SK-N-SH treated with all-trans-retinoic acid at 6 μM for 48 hours (cell line): ENCODE measurements around the gene REPIN1.
A peak's percentile ranks its signal among the peaks of the same experiment; 100 is the strongest.
"Not testable (repeated sequence)": the region's sequence is repeated elsewhere in the genome, so short reads cannot be mapped to it uniquely, and the experiment has no call there.

Experiments used
- ATAC-seq: fragments of 200-7000 bp; cut with Tn5 transposase; 3 replicates; pipeline ENCODE4 v1.9.1; 2020; ENCODE audit warnings: mild to moderate bottlenecking, moderate library complexity
- ARNTL ChIP-seq: fragments of 450-650 bp; formaldehyde crosslinking; IDR thresholded peaks from 2 replicates; pipeline ENCODE4 v1.5.0; 2020; ENCODE audit warnings: low read depth, mild to moderate bottlenecking, moderate library complexity, borderline replicate concordance
- CREB5 ChIP-seq: fragments of 250-450 bp; sonication (Bioruptor Pico); IDR thresholded peaks from 2 replicates; pipeline ENCODE4 v1.5.1; 2020; ENCODE audit warnings: low read depth, mild to moderate bottlenecking, moderate library complexity
- CSDC2 ChIP-seq: fragments of 250-450 bp; sonication (Bioruptor Pico); IDR thresholded peaks from 2 replicates; pipeline ENCODE4 v1.5.0; 2020; ENCODE audit warnings: mild to moderate bottlenecking, moderate library complexity
- ESRRG ChIP-seq: fragments of 250-450 bp; sonication (Bioruptor Pico); IDR thresholded peaks from 2 replicates; pipeline ENCODE4 v1.6.1; 2021; ENCODE audit warnings: mild to moderate bottlenecking
- GLIS3 ChIP-seq: fragments of 250-450 bp; sonication (Bioruptor Pico); IDR thresholded peaks from 2 replicates; pipeline ENCODE4 v1.5.0; 2020; ENCODE audit warnings: mild to moderate bottlenecking, moderate library complexity
- ISL1 ChIP-seq: fragments of 250-450 bp; sonication (Bioruptor Pico); IDR thresholded peaks from 2 replicates; pipeline ENCODE4 v2.1.2; 2022; ENCODE audit warnings: mild to moderate bottlenecking, moderate library complexity
- OSR1 ChIP-seq: fragments of 250-450 bp; sonication (Bioruptor Pico); IDR thresholded peaks from 2 replicates; pipeline ENCODE4 v1.8.0; 2022; ENCODE audit warnings: moderate library complexity, mild to moderate bottlenecking, inconsistent platforms
- POU6F1 ChIP-seq: fragments of 250-450 bp; sonication (Bioruptor Pico); IDR thresholded peaks from 2 replicates; pipeline ENCODE4 v1.8.0; 2021; ENCODE audit warnings: low read depth, mild to moderate bottlenecking, moderate library complexity, borderline replicate concordance
- PPARA ChIP-seq: fragments of 250-450 bp; sonication (Bioruptor Pico); IDR thresholded peaks from 2 replicates; pipeline ENCODE4 v1.5.0; 2020; ENCODE audit warnings: mild to moderate bottlenecking, borderline replicate concordance
- RARB ChIP-seq: fragments of 250-450 bp; sonication (Bioruptor Pico); IDR thresholded peaks from 2 replicates; pipeline ENCODE4 v1.8.0; 2021; ENCODE audit warnings: mild to moderate bottlenecking, moderate library complexity
- SNAI2 ChIP-seq: fragments of 250-450 bp; sonication (Bioruptor Pico); IDR thresholded peaks from 2 replicates; pipeline ENCODE4 v1.5.0; 2020; ENCODE audit warnings: mild to moderate bottlenecking, moderate library complexity
- TCF4 ChIP-seq: fragments of 250-450 bp; sonication (Bioruptor Pico); IDR thresholded peaks from 2 replicates; pipeline ENCODE4 v1.8.0; 2021; ENCODE audit warnings: mild to moderate bottlenecking, moderate library complexity, borderline replicate concordance
- TOX ChIP-seq: fragments of 250-450 bp; sonication (Bioruptor Pico); IDR thresholded peaks from 2 replicates; pipeline ENCODE4 v1.8.0; 2021; ENCODE audit warnings: mild to moderate bottlenecking, moderate library complexity, borderline replicate concordance
- TSHZ2 ChIP-seq: fragments of 250-450 bp; sonication (Bioruptor Pico); IDR thresholded peaks from 2 replicates; pipeline ENCODE4 v1.5.0; 2020; ENCODE audit warnings: mild to moderate bottlenecking, moderate library complexity
- ZFP3 ChIP-seq: fragments of 250-450 bp; sonication (Bioruptor Pico); IDR thresholded peaks from 2 replicates; pipeline ENCODE4 v1.5.0; 2020; ENCODE audit warnings: mild to moderate bottlenecking, moderate library complexity
- ZFP30 ChIP-seq: fragments of 450-650 bp; formaldehyde crosslinking; IDR thresholded peaks from 2 replicates; pipeline ENCODE4 v1.5.0; 2022; ENCODE audit warnings: mild to moderate bottlenecking, moderate library complexity
- ZNF565 ChIP-seq: fragments of 450-650 bp; formaldehyde crosslinking; conservative IDR thresholded peaks from 2 replicates; pipeline ENCODE4 v1.5.0; 2020; ENCODE audit warnings: low read depth, mild to moderate bottlenecking, moderate library complexity
- ZNF70 ChIP-seq: fragments of 450-650 bp; formaldehyde crosslinking; IDR thresholded peaks from 2 replicates; pipeline ENCODE4 v1.5.0; 2020; ENCODE audit warnings: mild to moderate bottlenecking, moderate library complexity
- ZNF8 ChIP-seq: fragments of 450-650 bp; formaldehyde crosslinking; IDR thresholded peaks from 2 replicates; pipeline ENCODE4 v1.5.0; 2020; ENCODE audit warnings: mild to moderate bottlenecking, moderate library complexity
- TF ChIP-seq, protein P1 (sequence below): fragments of 250-450 bp; sonication (Bioruptor Pico); IDR thresholded peaks from 2 replicates; pipeline ENCODE4 v1.5.1; 2021; ENCODE audit warnings: mild to moderate bottlenecking, moderate library complexity
- TF ChIP-seq, protein P2 (sequence below): fragments of 250-450 bp; sonication (Bioruptor Pico); IDR thresholded peaks from 2 replicates; pipeline ENCODE4 v1.8.0; 2020; ENCODE audit warnings: mild to moderate bottlenecking, moderate library complexity, borderline replicate concordance

REPIN1 gene

DNA sequence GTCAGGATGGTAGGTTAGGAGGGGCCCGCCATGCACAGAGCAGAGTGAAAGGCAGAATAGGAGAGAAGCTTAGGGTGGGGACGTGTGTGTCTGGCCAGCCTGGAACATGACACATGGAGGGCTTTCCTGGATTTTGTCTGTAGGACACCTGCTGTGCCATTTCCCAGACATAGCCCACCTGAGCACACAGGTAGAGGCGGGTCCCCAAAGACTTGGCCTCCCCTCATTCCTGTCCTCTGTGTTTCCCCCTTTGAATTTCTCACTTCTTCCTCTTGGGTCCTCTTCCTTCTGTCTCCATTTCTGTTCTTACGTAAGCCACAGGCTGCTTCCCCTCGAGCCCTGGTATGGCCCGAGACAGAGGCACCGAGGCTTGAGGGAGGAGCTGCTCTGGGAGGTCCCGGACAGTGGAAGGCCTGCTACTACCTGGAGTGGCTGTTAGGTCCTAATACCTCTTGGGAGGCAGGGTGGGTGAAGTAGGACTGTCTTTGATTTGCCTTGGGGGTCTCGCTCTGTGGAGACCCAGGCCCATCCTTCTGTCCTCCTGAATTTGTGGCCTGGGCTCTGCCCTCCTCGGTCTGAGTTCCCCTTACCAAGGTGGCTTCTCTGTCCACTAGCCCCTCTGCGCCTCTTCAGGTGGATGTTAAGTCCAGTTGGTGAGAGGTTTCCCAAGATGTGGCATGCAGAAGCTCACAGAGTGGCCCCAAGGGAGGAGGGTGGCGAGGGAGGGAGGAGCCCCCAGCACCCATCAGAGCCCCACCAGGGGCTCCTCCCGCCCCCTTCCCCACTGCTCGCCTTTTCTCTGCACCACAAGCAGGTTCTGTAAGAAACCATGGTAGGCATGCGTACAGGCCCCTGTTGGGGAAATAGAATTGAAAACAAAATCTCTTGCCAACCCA, 16.0 kb downstream of the REPIN1 start (continued):
- TF ChIP-seq, protein P1, sequence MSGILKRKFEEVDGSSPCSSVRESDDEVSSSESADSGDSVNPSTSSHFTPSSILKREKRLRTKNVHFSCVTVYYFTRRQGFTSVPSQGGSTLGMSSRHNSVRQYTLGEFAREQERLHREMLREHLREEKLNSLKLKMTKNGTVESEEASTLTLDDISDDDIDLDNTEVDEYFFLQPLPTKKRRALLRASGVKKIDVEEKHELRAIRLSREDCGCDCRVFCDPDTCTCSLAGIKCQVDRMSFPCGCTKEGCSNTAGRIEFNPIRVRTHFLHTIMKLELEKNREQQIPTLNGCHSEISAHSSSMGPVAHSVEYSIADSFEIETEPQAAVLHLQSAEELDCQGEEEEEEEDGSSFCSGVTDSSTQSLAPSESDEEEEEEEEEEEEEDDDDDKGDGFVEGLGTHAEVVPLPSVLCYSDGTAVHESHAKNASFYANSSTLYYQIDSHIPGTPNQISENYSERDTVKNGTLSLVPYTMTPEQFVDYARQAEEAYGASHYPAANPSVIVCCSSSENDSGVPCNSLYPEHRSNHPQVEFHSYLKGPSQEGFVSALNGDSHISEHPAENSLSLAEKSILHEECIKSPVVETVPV (CRISPR knock-in tag) = no peak
- TF ChIP-seq ESRRG (no peak), TOX (CRISPR knock-in tag) (no peak)

- no peak for ATAC-seq
- no peak for TF ChIP-seq RARB (CRISPR knock-in tag)
Measured at GRCh38 chr7:150385302-150385723, 16.7 kb downstream of the REPIN1 start.

DNA sequence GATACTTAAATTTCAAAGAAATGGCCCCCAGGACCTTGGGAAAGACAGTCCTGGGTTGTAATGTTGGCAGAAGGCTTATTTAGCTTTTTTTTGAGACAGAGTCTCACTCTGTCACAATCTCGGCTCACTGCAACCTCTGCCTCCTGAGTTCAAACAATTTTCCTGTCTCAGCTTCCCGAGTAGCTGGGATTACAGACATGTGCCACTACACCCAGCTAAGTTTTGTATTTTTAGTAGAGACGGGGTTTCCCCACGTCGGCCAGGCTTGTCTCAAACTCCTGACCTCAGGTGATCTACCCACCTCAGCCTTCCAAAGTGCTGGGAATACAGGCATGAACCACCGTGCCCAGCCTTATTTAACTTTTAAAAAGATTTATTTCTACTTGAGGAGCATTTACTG, 17.3 kb downstream of the REPIN1 start:
- not testable (repeated sequence) for ATAC-seq

DNA sequence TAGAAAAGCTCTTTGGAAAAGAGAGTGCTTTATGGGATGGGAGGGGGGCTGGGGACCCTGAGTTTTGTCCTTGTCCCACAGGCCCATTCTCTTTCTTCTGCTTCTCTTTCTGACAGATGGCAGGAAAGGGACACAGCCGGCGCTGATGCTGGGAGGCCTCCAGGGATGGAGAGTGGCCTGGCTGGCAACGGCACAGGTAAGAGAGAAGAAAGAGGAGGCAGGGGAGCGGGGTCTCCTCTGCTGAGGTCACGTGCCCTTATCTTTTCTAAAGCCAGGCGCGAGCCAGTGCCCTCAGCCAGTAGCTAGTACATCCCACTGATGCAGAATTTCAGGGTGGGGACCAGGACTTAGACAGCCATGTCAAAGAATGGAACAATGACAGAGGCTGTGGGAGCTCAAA, 19.7 kb downstream of the REPIN1 start:
- ATAC-seq = no peak
- TF ChIP-seq ESRRG (no peak), CSDC2 (no peak), SNAI2 (CRISPR knock-in tag) (no peak), ZNF70 (no peak), TSHZ2 (CRISPR knock-in tag) (no peak), ZFP3 (no peak), ZNF565 (no peak), PPARA (CRISPR knock-in tag) (no peak), ZNF8 (CRISPR knock-in tag) (no peak), TOX (CRISPR knock-in tag) (no peak), OSR1 (no peak), ISL1 (no peak), TCF4 (no peak), ZFP30 (CRISPR knock-in tag) (no peak)
- TF ChIP-seq, protein P2, sequence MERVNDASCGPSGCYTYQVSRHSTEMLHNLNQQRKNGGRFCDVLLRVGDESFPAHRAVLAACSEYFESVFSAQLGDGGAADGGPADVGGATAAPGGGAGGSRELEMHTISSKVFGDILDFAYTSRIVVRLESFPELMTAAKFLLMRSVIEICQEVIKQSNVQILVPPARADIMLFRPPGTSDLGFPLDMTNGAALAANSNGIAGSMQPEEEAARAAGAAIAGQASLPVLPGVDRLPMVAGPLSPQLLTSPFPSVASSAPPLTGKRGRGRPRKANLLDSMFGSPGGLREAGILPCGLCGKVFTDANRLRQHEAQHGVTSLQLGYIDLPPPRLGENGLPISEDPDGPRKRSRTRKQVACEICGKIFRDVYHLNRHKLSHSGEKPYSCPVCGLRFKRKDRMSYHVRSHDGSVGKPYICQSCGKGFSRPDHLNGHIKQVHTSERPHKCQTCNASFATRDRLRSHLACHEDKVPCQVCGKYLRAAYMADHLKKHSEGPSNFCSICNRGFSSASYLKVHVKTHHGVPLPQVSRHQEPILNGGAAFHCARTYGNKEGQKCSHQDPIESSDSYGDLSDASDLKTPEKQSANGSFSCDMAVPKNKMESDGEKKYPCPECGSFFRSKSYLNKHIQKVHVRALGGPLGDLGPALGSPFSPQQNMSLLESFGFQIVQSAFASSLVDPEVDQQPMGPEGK = no peak

- peak; percentile 7; the same call in 1 of the 3 replicates for ATAC-seq
- TF ChIP-seq CREB5 (CRISPR knock-in tag) (no peak), PPARA (CRISPR knock-in tag) (no peak), RARB (CRISPR knock-in tag) (no peak), POU6F1 (CRISPR knock-in tag) (no peak), OSR1 (no peak), ISL1 (no peak), CSDC2 (no peak), SNAI2 (CRISPR knock-in tag) (no peak), ARNTL (CRISPR knock-in tag) (no peak), ZNF565 (no peak), ZNF70 (no peak), TCF4 (no peak), ZFP3 (no peak), GLIS3 (no peak)
- TF ChIP-seq, protein P2 = no peak
Measured at GRCh38 chr7:150388709-150389531, 20.3 kb downstream of the REPIN1 start.
